ENCODE data around the gene GORASP1. TPM values are rescaled to one million over a fixed set of nuclear protein-coding genes. Genes with fewer than 3 reads are reported as not detected.

GORASP1 gene
- total and polyA plus RNA-seq, 2 of the 13 experiments (the other 11 are each of a cell fraction or from before 2014, with no cell fraction given): 36.4 to 39.8 TPM

DNA sequence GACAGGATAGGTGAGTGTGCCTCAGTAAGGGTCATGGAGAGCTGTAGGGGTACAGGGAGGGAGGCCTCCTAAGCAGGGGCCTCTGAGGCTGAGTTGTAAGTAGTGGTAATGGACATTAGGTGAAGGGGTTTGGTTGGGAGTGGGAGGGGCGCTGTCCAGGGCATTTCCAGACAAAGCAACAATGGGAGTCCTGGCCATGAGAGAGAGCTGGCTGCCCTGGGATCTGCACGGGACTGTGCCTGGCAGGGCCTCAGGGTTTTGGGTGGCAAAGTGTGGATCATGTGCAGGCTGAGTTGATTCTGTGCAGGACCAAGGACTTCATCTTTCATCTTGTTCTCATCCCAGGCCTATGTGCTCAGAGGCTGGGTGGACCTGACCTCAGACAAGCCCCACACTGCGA lies 4.7 kb upstream of the GORASP1 start:
- WGBS (ENCODE audit: low lambda C conversion rate): 84% methylated on average over 3 of the region's 3 CpGs
- intact Hi-C loops (cut with micrococcal nuclease; ENCODE audit: unreplicated experiment): no loop called here
- CTCF ChIA-PET (ENCODE audit: low intra/inter-chr PET ratio, low total read pairs): no interaction called here
- BruUV-seq (replicated peaks): no TSS peak
- POLR2A ChIA-PET: no interaction called here
- no peak for DNase-seq (ENCODE audit: low spot score)
- Histone ChIP-seq H3K4me1 (ENCODE audit: insufficient read depth, low read length) (peaks cover 12% of the 10 kb centered on the region), H3K9ac (ENCODE audit: insufficient read depth, low read depth, low read length) (no peak overlapping the region), H4K20me1 (ENCODE audit: insufficient read depth, low read length) (no peaks in the 10 kb centered on the region), H3K36me3 (replicated peaks in 1 of 2; ENCODE audit: control insufficient read depth in 1 of 2, insufficient read depth in 2 of 2, low read length in 2 of 2) (no peaks in the 10 kb centered on the region), H3K27me3 (ENCODE audit: control insufficient read depth in 1 of 2, insufficient read depth in 2 of 2, low read length in 2 of 2) (no peaks in the 10 kb centered on the region), H3K79me2 (ENCODE audit: insufficient read depth, low read length) (no peaks in the 10 kb centered on the region), H2AFZ (ENCODE audit: low read length) (no peak overlapping the region), H3K27ac (ENCODE audit: extremely low read length, insufficient read depth, low read length) (no peak overlapping the region), H3K4me2 (ENCODE audit: low read depth, low read length) (no peak overlapping the region), H3K4me3 (replicated peaks in 1 of 3; ENCODE audit: insufficient read depth in 1 of 3, low read depth in 2 of 3, low read length in 3 of 3) (no peak overlapping the region), H3K9me3 (ENCODE audit: low read length) (no peaks in the 10 kb centered on the region)
- no peak for TF ChIP-seq BRD4 (CRISPR knock-in tag; IDR thresholded peaks at IDR 0.05)
- TF ChIP-seq ZMYM3 (CRISPR knock-in tag; IDR thresholded peaks at IDR 0.05): no peak
- TF ChIP-seq JUN (CRISPR knock-in tag; IDR thresholded peaks at IDR 0.05): no peak
- TF ChIP-seq KDM5A (IDR thresholded peaks at IDR 0.05; ENCODE audit: borderline replicate concordance, low read length): no peak
- TF ChIP-seq SOX13 (IDR thresholded peaks at IDR 0.05): no peak
- no peak for TF ChIP-seq SOX13 (CRISPR knock-in tag; conservative IDR thresholded peaks at IDR 0.05 in 1 of 2, IDR thresholded peaks at IDR 0.05 in 1 of 2)
- no peak for TF ChIP-seq HNRNPH1 (optimal IDR thresholded peaks at IDR 0.05; ENCODE audit: low read depth, low read length)
- no peak for TF ChIP-seq ASH2L (IDR thresholded peaks at IDR 0.05; ENCODE audit: insufficient read length, low read depth, low read length)
- TF ChIP-seq, protein P1, sequence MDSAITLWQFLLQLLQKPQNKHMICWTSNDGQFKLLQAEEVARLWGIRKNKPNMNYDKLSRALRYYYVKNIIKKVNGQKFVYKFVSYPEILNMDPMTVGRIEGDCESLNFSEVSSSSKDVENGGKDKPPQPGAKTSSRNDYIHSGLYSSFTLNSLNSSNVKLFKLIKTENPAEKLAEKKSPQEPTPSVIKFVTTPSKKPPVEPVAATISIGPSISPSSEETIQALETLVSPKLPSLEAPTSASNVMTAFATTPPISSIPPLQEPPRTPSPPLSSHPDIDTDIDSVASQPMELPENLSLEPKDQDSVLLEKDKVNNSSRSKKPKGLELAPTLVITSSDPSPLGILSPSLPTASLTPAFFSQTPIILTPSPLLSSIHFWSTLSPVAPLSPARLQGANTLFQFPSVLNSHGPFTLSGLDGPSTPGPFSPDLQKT (CRISPR knock-in tag; IDR thresholded peaks at IDR 0.05; ENCODE audit: borderline replicate concordance): no peak
- no peak for TF ChIP-seq MEF2D (CRISPR knock-in tag; IDR thresholded peaks at IDR 0.05)
- no peak for TF ChIP-seq ZNF136 (CRISPR knock-in tag; IDR thresholded peaks at IDR 0.05; ENCODE audit: low read depth)
- TF ChIP-seq RERE (CRISPR knock-in tag; IDR thresholded peaks at IDR 0.05; ENCODE audit: low read depth): no peak
- in situ Hi-C loops (cut with HindIII; ENCODE audit: extremely low pct_ligation_motif_present, low pct_unique_long_range_greater_than_20kb): no loop called here
- no peak for FAIRE-seq
- no peak for ATAC-seq
